GM18519 (cell line): ENCODE measurements around the gene ABCA13.
A peak's percentile ranks its signal among the peaks of the same experiment; 100 is the strongest.

ENCODE experiments used
- ATAC-seq: cut with Tn5 transposase; IDR thresholded peaks from one replicate; pipeline ENCODE4 v1.9.1; 2021; ENCODE audit warnings: mild to moderate bottlenecking, moderate library complexity; ENCODE audit not compliant: unreplicated experiment, low FRiP score

ABCA13 gene

GRCh38 chr7:48242846-48243245, 71.6 kb downstream of the ABCA13 start:
- ATAC-seq: no peak

- ATAC-seq: no peak
These were observed 73.6 kb downstream of the ABCA13 start for GRCh38 chr7:48244864-48245271.

DNA sequence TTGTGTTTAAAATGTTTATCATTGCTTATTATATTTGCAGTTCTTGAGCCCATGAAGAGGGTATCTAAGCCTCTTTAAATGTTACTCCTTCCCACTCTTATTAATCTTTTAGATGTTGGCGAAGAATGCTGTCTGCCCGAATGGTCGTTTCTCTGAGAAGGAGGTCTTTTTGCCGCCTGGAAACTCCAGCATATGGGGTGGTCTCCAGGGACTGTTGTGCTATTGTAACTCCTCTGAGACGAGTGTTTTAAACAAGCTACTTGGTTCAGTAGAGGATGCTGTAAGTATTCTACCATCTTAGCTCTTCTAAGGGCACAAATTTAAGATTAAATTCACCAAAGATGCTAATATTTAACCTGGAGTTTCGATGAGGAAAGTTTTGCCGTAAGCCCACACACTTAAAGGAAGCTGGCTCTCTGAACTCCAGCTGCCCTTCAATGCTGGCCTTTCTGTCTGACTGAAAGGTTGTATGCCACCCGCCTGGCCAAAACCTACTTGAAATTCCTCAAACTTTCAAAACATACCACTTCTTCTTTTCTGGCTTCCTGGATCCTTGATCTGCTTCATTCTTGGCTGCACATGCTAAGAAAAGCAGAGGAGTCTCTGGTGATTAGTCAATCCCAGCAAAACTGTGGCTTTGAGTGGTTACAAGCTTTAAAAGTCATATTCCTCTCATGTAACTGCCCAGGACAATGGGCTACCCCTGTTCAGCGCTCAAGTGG, 74.7 kb downstream of the ABCA13 start:
- ATAC-seq: peak; percentile 58

DNA sequence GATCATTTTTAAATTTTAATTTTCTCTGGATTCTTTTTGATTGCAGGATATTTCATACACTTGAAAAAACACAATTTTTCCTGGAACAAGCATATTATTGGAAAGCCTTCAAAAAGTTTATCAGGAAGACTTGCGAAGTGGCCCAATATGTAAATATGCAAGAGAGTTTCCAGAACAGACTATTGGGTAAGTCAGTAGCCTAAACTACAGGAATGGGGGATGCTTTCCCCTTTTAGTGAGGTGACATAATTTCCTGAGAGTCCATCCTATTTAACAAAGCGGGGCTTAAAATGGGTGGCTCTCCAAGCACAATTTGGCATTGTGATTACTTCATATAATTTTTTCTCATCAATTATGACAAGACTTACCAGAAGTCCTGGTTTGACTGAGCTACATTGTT, 77.9 kb downstream of the ABCA13 start:
- ATAC-seq: no peak

DNA sequence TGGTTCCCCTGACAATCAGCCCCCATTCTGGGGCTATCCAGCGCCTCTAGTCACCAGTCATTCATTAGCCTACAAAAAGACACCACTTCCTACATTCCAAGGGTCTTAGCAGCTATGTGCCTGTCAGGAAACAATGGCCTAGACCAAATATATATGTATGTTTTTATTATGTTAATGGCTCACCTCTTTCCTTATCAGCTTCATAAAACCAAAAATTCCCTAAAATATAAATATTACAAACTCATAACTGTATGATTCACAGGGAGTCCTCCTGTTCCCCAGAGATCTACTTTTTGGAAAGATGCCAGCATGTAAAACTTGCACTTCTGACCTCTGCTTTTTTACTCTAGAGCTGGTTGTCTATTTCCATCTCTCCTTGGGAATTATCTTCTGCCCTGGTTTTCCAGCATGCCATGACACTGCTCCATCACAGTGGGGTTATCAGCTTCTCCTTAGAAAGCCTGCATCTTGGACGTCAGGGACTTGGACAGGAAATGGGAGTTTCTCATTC, 79.2 kb downstream of the ABCA13 start:
- ATAC-seq: no peak

DNA sequence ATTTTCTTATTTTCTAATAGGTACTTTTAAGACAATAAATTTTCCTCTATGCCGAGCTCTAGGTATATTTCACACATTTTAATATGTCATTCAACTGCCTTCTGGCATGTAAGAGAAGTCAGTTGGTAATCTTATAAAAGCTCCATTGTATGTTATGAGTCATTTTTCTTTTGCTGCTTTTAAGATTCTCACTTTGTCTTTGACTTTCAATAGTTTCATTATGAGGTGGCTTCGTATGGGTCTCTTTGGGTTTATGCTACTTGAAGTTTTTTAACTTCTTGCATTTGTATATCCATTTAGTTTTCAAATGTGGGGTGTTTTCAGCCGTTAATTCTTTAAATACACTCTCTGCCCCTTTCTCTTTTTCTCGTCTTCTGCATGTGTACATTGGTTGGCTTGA, 80.5 kb downstream of the ABCA13 start:
- peak; percentile 97 for ATAC-seq

DNA sequence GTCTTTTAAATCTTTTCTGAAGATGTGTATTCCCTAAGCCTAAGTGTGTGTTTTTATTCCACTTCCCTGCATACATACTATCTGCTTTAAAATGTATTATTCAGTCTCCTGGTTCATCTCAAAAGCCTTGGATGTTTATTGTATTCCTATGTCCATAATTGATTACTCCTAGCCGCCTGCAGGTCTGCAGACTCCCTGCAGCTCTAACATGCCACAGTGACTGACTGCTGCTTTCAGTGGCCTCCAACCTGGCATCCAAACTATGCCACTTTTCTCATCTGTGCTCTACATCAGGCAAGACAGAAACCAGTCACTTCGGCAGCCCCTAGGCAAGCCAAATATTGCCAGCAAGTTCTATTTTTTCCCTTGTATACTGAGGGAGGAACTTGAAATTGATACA, 81.7 kb downstream of the ABCA13 start:
- ATAC-seq: no peak

DNA sequence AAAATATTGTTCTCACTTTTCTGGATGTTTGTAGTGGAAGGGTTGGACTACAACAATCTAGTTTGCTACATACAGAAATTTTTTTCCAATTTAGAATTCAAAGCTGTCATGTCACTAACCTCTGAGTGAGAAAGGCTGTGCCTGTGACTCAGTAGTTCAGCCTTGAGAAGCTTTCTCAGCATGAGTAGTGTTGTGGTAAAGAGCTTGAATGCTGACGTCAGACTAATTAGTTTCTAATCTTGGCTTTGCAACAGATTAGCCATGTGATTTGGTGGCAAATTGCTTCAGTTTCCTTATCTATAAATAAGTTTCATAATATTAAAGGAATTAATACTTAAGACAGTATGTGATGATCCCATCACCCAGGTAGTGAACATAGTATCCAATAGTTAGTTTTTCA, 83.8 kb downstream of the ABCA13 start:
- peak; percentile 33 for ATAC-seq

GRCh38 chr7:48259463-48260280, 88.4 kb downstream of the ABCA13 start:
- ATAC-seq: no peak

- no peak for ATAC-seq
These were observed 90.4 kb downstream of the ABCA13 start for GRCh38 chr7:48261696-48262095.

GRCh38 chr7:48262606-48263310, 91.5 kb downstream of the ABCA13 start:
- ATAC-seq: no peak

GRCh38 chr7:48263311-48263650, 92.0 kb downstream of the ABCA13 start:
- ATAC-seq: no peak

DNA sequence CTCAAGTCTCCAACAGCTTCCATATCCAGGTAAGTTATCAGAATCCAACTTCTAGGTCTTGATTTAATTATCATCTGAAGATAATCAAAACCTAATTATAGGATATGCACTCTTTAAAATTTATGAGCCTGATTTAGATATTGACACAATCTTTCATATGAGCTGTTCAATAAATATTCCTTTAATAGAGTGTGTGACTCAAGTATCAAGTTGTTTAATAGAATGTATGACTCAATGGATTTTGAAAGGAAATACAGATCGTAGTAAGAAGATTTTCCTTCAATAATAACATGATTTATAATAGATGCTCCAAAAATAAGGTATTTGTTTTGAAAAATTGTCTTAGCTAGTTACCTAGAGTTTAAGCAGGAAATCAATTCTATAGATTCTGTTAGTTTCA, 97.8 kb downstream of the ABCA13 start:
- no peak for ATAC-seq

DNA sequence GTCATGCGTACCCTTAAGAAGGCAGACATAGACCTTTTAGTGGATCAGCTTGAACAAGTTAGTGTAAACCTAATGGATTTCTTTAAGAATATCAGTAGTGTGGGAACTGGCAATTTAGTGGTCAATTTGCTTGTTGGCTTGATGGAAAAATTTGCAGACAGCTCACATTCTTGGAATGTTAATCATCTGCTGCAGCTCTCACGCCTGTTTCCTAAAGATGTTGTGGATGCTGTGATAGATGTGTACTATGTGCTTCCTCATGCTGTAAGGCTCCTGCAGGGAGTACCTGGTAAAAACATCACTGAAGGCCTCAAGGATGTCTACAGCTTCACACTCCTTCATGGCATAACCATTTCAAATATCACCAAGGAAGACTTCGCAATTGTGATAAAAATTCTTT, 103.4 kb downstream of the ABCA13 start:
- ATAC-seq: no peak

DNA sequence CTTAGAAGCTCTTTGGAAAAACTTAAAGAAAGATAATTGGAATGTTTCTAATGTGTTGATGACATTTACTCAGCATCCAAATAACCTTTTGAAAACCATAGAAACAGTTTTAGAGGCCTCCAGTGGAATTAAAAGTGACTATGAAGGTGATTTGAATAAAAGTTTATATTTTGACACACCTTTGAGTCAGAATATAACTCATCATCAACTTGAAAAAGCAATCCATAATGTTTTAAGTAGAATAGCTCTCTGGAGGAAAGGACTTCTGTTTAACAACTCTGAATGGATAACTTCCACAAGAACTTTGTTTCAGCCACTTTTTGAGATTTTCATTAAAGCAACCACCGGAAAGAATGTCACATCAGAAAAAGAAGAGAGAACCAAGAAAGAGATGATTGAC, 108.2 kb downstream of the ABCA13 start:
- no peak for ATAC-seq

DNA sequence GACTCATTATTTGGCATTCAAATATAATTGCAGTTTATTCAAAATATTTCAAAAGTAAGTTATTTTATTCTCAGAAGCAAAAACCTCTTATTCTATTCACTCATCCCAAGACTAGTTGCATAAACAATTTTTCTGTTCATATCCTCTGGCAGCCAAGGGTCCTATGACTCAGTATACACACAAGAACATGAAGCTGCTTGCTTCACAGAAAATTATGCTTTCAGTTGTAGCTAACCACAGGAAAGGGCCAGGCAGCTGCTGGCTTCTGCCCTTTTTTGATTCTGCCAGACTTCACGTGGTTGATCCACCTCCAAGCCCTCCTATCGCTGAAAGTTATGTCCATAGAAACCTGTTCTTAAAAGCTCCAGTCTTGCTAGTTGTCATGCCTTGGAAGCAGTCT, 108.8 kb downstream of the ABCA13 start:
- ATAC-seq: no peak

DNA sequence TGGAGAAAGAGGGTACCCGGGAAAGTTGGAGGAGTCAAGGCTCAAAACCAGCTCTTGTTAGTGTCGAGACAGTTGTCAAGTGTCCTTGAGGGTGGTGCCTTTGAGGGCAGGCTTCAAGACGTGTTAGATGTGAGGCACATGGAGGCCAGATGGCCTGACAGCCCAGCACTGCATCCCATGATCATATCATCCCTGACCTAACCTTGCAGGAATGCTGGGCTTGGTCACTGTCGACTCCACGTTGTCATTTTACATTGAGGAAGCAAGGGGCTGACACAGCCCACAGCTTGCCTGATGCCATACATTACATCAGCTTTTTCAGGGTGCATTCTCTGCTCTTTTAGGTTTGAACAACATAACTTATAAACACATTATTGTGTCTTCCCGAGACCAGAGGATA, 114.1 kb downstream of the ABCA13 start:
- ATAC-seq: no peak

DNA sequence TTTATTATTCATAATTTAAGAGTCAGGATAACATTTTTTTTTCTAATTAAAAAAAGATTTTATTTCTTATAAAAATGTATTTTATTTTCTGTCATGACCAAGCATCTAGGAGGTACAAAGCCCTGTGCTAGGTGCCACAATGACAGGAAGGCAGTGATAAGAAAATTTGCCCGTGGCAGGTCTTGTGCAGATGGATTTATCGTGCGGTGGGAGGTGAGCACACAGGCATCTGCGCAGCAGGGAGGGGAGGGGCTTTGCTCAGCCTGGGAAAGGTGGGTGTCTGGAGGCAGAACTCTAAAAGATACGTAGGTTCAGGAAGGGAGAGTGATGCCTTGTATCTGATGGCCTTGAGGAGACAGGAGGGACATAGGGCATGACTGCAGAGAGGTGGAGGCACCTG, 115.6 kb downstream of the ABCA13 start:
- ATAC-seq: no peak

GRCh38 chr7:48289656-48290055, 118.4 kb downstream of the ABCA13 start:
- ATAC-seq: no peak

GRCh38 chr7:48292949-48293348, 121.7 kb downstream of the ABCA13 start:
- ATAC-seq: no peak

GRCh38 chr7:48295296-48295971, 124.2 kb downstream of the ABCA13 start:
- no peak for ATAC-seq
